Mesenchymal stem cell (in vitro differentiated cells and primary cell): ENCODE data around the gene GLIPR1.
A peak's percentile ranks its signal among the peaks of the same experiment; 100 is the strongest.
"Not testable (repeated sequence)": the region's sequence is repeated elsewhere in the genome, so short reads cannot be mapped to it uniquely, and the experiment has no call there.

Source experiments
- DNase-seq: peaks from one replicate; pipeline ENCODE4 v3.0.0-alpha.2; 2013
- H2AFZ ChIP-seq: one replicate; pipeline ENCODE4 v1.6.1; 2013; ENCODE audit warnings: low read depth, mild to moderate bottlenecking, control low read depth, inconsistent platforms, low read length, moderate library complexity
- H2AK5ac ChIP-seq: 2 replicates; pipeline ENCODE4 v1.6.1; 2013; ENCODE audit warnings: low read length, moderate library complexity, mild to moderate bottlenecking, inconsistent platforms; ENCODE audit not compliant: severe bottlenecking
- H2BK120ac ChIP-seq: one replicate; pipeline ENCODE4 v1.6.1; 2013; ENCODE audit warnings: low read depth, mild to moderate bottlenecking, inconsistent platforms, low read length, moderate library complexity
- H2BK12ac ChIP-seq, 2 experiments: one replicate each; pipeline ENCODE4 v1.6.1; 2013; ENCODE audit warnings: inconsistent platforms in 2 of 2, low read length in 2 of 2, mild to moderate bottlenecking in 2 of 2, moderate library complexity in 2 of 2, control low read depth in 1 of 2
- H2BK15ac ChIP-seq: one replicate; pipeline ENCODE4 v1.6.1; 2013; ENCODE audit warnings: mild to moderate bottlenecking, low read depth, inconsistent platforms; ENCODE audit not compliant: poor library complexity, severe bottlenecking
- H2BK5ac ChIP-seq: 2 replicates; pipeline ENCODE4 v1.6.1; 2013; ENCODE audit warnings: low read depth, mild to moderate bottlenecking, low read length, control low read depth, inconsistent platforms; ENCODE audit not compliant: poor library complexity, severe bottlenecking
- H3K14ac ChIP-seq, 2 experiments: one replicate each; pipeline ENCODE4 v1.6.1; 2013; ENCODE audit warnings: inconsistent platforms in 2 of 2, low read length in 2 of 2, control low read depth in 1 of 2, mild to moderate bottlenecking in 1 of 2, moderate library complexity in 1 of 2
- H3K18ac ChIP-seq, 2 experiments: one replicate each; pipeline ENCODE4 v1.6.1; 2013; ENCODE audit warnings: inconsistent platforms in 2 of 2, low read length in 2 of 2, control low read depth in 1 of 2, low read depth in 1 of 2, mild to moderate bottlenecking in 1 of 2
- H3K23ac ChIP-seq, 2 experiments: one replicate each; pipeline ENCODE4 v1.6.1; 2013; ENCODE audit warnings: inconsistent platforms in 2 of 2, low read length in 2 of 2, mild to moderate bottlenecking in 2 of 2, moderate library complexity in 2 of 2, control low read depth in 1 of 2
- H3K27ac ChIP-seq: 2 replicates; pipeline ENCODE4 v1.5.1; 2013; ENCODE audit warnings: mild to moderate bottlenecking, moderate library complexity, low read length, control low read depth, inconsistent platforms; ENCODE audit not compliant: poor library complexity, severe bottlenecking
- H3K27me3 ChIP-seq, 2 experiments: 2 replicates each; pipeline versions ENCODE4 v1.6.1 to v1.7.0; 2013; ENCODE audit warnings: low read length in 2 of 2, mild to moderate bottlenecking in 2 of 2, moderate library complexity in 2 of 2, control low read depth in 1 of 2, inconsistent platforms in 1 of 2; ENCODE audit not compliant: control insufficient read depth in 1 of 2, insufficient read depth in 1 of 2
- H3K36me3 ChIP-seq, 2 experiments: 2 replicates each; pipeline versions ENCODE4 v1.6.1 to v1.7.0; 2013; ENCODE audit warnings: low read length in 2 of 2, control low read depth in 1 of 2, inconsistent platforms in 1 of 2, low read depth in 1 of 2, mild to moderate bottlenecking in 1 of 2; ENCODE audit not compliant: insufficient read depth in 2 of 2, control insufficient read depth in 1 of 2
- H3K4ac ChIP-seq, 2 experiments: one replicate each; pipeline ENCODE4 v1.6.1; 2013; ENCODE audit warnings: inconsistent platforms in 2 of 2, low read length in 2 of 2, mild to moderate bottlenecking in 2 of 2, moderate library complexity in 2 of 2, control low read depth in 1 of 2, low read depth in 1 of 2
- H3K4me1 ChIP-seq: 2 replicates; pipeline ENCODE4 v1.6.1; 2013; ENCODE audit warnings: low read depth, low read length, control low read depth; ENCODE audit not compliant: control insufficient read depth, insufficient read depth
- H3K4me2 ChIP-seq: 2 replicates; pipeline ENCODE4 v1.6.1; 2013; ENCODE audit warnings: low read length, mild to moderate bottlenecking, inconsistent platforms; ENCODE audit not compliant: poor library complexity, severe bottlenecking
- H3K4me3 ChIP-seq, 2 experiments: 2 replicates each; pipeline versions ENCODE4 v1.5.1 to v1.7.0; 2013; ENCODE audit warnings: low read length in 2 of 2, mild to moderate bottlenecking in 2 of 2, control low read depth in 1 of 2, low read depth in 1 of 2; ENCODE audit not compliant: insufficient read depth in 1 of 2
- H3K79me1 ChIP-seq: replicated peaks from 2 replicates; pipeline ENCODE4 v1.6.1; 2013; ENCODE audit warnings: mild to moderate bottlenecking, control low read depth, low read length, inconsistent platforms; ENCODE audit not compliant: poor library complexity, severe bottlenecking
- H3K9ac ChIP-seq: 2 replicates; pipeline ENCODE4 v1.7.0; 2013; ENCODE audit warnings: mild to moderate bottlenecking, low read length, moderate library complexity
- H3K9me3 ChIP-seq: 2 replicates; pipeline ENCODE4 v1.7.0; 2013; ENCODE audit warnings: mild to moderate bottlenecking, low read length; ENCODE audit not compliant: control insufficient read depth
- H4K8ac ChIP-seq: one replicate; pipeline ENCODE4 v1.6.1; 2013; ENCODE audit warnings: inconsistent platforms, mild to moderate bottlenecking, low read length, moderate library complexity
- H4K91ac ChIP-seq: one replicate; pipeline ENCODE4 v1.6.1; 2013; ENCODE audit warnings: mild to moderate bottlenecking, low read length, inconsistent platforms
- WGBS: methylation state at CpG from one replicate; pipeline ENCODE4 v1.1.7; 2013; ENCODE audit warnings: mixed read lengths; 5-methylcytosine and 5-hydroxymethylcytosine counted together

GLIPR1 gene

GRCh38 chr12:75483431-75483830 is 2.9 kb downstream of the GLIPR1 start:
- H4K8ac ChIP-seq = no peak overlapping the region
- H3K4me1 ChIP-seq = peaks cover 4% of the 10 kb centered on the region
- H3K23ac ChIP-seq = no peak overlapping the region
- WGBS = 66% methylated on average over 2 of the region's 2 CpGs
- no peak overlapping the region for H3K18ac ChIP-seq
- H3K4me2 ChIP-seq = peak overlapping the region; percentile 48
- peak overlapping the region; percentile 96 for H3K9ac ChIP-seq
- H3K79me1 ChIP-seq = peaks cover 8% of the 10 kb centered on the region
- H2BK15ac ChIP-seq = no peak overlapping the region
- H3K4ac ChIP-seq = no peak overlapping the region
- no peaks in the 10 kb centered on the region for H3K27me3 ChIP-seq
- no peaks in the 10 kb centered on the region for H3K9me3 ChIP-seq
- H3K36me3 ChIP-seq = peaks cover 8 to 21% of the 10 kb centered on the region in 2 experiments
- no peak overlapping the region for H3K14ac ChIP-seq
- no peak overlapping the region for H4K91ac ChIP-seq
- H3K4me3 ChIP-seq = peak overlapping the region in 1 of 2 experiments; percentile 87
- H2BK12ac ChIP-seq = no peak overlapping the region
- no peak overlapping the region for H2BK120ac ChIP-seq
- no peak overlapping the region for H2AFZ ChIP-seq
- H2AK5ac ChIP-seq = no peak overlapping the region
- no peak overlapping the region for H2BK5ac ChIP-seq
- DNase-seq = no peak
- peak overlapping the region; percentile 17 for H3K27ac ChIP-seq

- Histone ChIP-seq H3K36me3 (peaks cover 8 to 27% of the 10 kb centered on the region in 2 experiments), H3K4me3 (peak overlapping the region in 1 of 2 experiments; percentile 87), H3K9ac (peak overlapping the region; percentile 96), H3K27ac (peak overlapping the region; percentile 43)
- H2BK15ac ChIP-seq, H3K4me1 ChIP-seq, H2BK5ac ChIP-seq, H3K9me3 ChIP-seq, H3K4ac ChIP-seq, H3K18ac ChIP-seq, H4K8ac ChIP-seq, DNase-seq, H3K27me3 ChIP-seq, H2BK12ac ChIP-seq, H3K14ac ChIP-seq, H2AK5ac ChIP-seq, H3K79me1 ChIP-seq, H3K23ac ChIP-seq, H3K4me2 ChIP-seq, H2BK120ac ChIP-seq, H4K91ac ChIP-seq, H2AFZ ChIP-seq: not testable (repeated sequence)
- WGBS = 91% methylated on average over 1 of the region's 2 CpGs
Measured at GRCh38 chr12:75484450-75484849, 3.9 kb downstream of the GLIPR1 start.

GRCh38 chr12:75487308-75487707 is 6.8 kb downstream of the GLIPR1 start:
- no peak overlapping the region for H2AFZ ChIP-seq
- no peak overlapping the region for H3K4ac ChIP-seq
- no peak for DNase-seq
- no peaks in the 10 kb centered on the region for H3K9me3 ChIP-seq
- H3K18ac ChIP-seq = no peak overlapping the region
- H3K79me1 ChIP-seq = peaks cover 8% of the 10 kb centered on the region
- H2AK5ac ChIP-seq = peak overlapping the region; percentile 10
- H3K9ac ChIP-seq = peak overlapping the region; percentile 62
- H3K36me3 ChIP-seq = peaks cover 8 to 42% of the 10 kb centered on the region in 2 experiments
- no peak overlapping the region for H3K27ac ChIP-seq
- WGBS = 98% methylated on average over 3 of the region's 4 CpGs
- no peaks in the 10 kb centered on the region for H3K27me3 ChIP-seq
- H4K8ac ChIP-seq = peak overlapping the region; percentile 15
- H2BK120ac ChIP-seq = no peak overlapping the region
- no peak overlapping the region for H3K4me2 ChIP-seq
- H3K4me3 ChIP-seq = no peak overlapping the region
- no peak overlapping the region for H3K14ac ChIP-seq
- peaks cover 4% of the 10 kb centered on the region for H3K4me1 ChIP-seq
- no peak overlapping the region for H2BK5ac ChIP-seq
- no peak overlapping the region for H2BK12ac ChIP-seq
- no peak overlapping the region for H3K23ac ChIP-seq
- no peak overlapping the region for H2BK15ac ChIP-seq
- H4K91ac ChIP-seq = no peak overlapping the region

GRCh38 chr12:75488553-75488952 is 8.0 kb downstream of the GLIPR1 start:
- Histone ChIP-seq H3K4ac (no peak overlapping the region), H3K4me1 (peaks cover 3% of the 10 kb centered on the region), H3K27ac (no peak overlapping the region), H3K27me3 (no peaks in the 10 kb centered on the region), H3K4me2 (no peak overlapping the region), H2BK120ac (no peak overlapping the region), H3K14ac (no peak overlapping the region), H3K4me3 (no peak overlapping the region), H3K36me3 (peaks cover 8 to 53% of the 10 kb centered on the region in 2 experiments), H3K79me1 (peaks cover 11% of the 10 kb centered on the region), H2AK5ac (no peak overlapping the region), H2BK15ac (no peak overlapping the region), H3K9ac (no peak overlapping the region), H2BK12ac (no peak overlapping the region), H4K8ac (no peak overlapping the region), H2AFZ (no peak overlapping the region), H3K18ac (no peak overlapping the region), H4K91ac (no peak overlapping the region), H3K23ac (no peak overlapping the region), H3K9me3 (no peaks in the 10 kb centered on the region), H2BK5ac (no peak overlapping the region)
- DNase-seq = peak; percentile 46
